Endothelial cell of umbilical vein (primary cell): ENCODE measurements around the gene CLOCK. TPM values are rescaled to one million over a fixed set of nuclear protein-coding genes. Genes with fewer than 3 reads are reported as not detected.

Source experiments
- BruUV-seq: library from RNA; stranded (reverse); fragments of 400-500 nt; replicated peaks from 2 replicates; lab custom pipeline; 2021; lab: Mats Ljungman, UMichigan
- CTCF ChIA-PET: fragments of 300-600, 350-600 bp; sonication (Branson Sonifier 250); formaldehyde crosslinking; loops from one replicate; lab custom pipeline; 2021; ENCODE audit warnings: antibody characterized with exemption, inconsistent platforms; lab: Charles Lee
- POLR2A ChIA-PET: fragments of 300-600, 350-600 bp; sonication (Branson Sonifier 250); formaldehyde crosslinking; loops from one replicate; lab custom pipeline; 2021; ENCODE audit warnings: antibody characterized with exemption, inconsistent platforms; lab: Charles Lee
- DNase-seq: peaks from one replicate; pipeline ENCODE4 v3.0.0-alpha.2; 2011; ENCODE audit warnings: low read depth, low spot score
- FAIRE-seq: peaks from 2 replicates; lab custom pipeline; 2011; peaks lifted over from hg19 to GRCh38; lab: Jason Lieb, UNC
- H2AFZ ChIP-seq: 2 replicates; pipeline ENCODE4 v1.6.0; 2012; ENCODE audit warnings: low read depth, low read length, control low read depth, inconsistent platforms
- H3K27ac ChIP-seq: 2 replicates; pipeline ENCODE4 v1.5.1; 2011; ENCODE audit warnings: low read depth, mild to moderate bottlenecking, control low read depth, low read length, moderate library complexity; ENCODE audit not compliant: insufficient read depth
- H3K27me3 ChIP-seq, 2 experiments: 2 replicates each; pipeline versions ENCODE4 v1.6.0 to v1.6.1; 2011; ENCODE audit warnings: low read length in 2 of 2, mixed read lengths in 1 of 2; ENCODE audit not compliant: control insufficient read depth in 2 of 2, insufficient read depth in 2 of 2
- H3K36me3 ChIP-seq, 2 experiments: 2 replicates in 1 of 2; 3 replicates in 1 of 2; pipeline ENCODE4 v1.5.1; 2011; ENCODE audit warnings: low read length in 2 of 2, mild to moderate bottlenecking in 1 of 2, moderate library complexity in 1 of 2; ENCODE audit not compliant: control insufficient read depth in 2 of 2, insufficient read depth in 2 of 2; ENCODE audit errors: extremely low read depth in 1 of 2
- H3K4me1 ChIP-seq: 3 replicates; pipeline ENCODE4 v1.5.1; 2011; ENCODE audit warnings: mild to moderate bottlenecking, low read length; ENCODE audit not compliant: control insufficient read depth, insufficient read depth; ENCODE audit errors: extremely low read depth
- H3K4me2 ChIP-seq: 2 replicates; pipeline ENCODE4 v1.6.1; 2011; ENCODE audit warnings: low read length, control low read depth, mixed read lengths; ENCODE audit not compliant: insufficient read depth
- H3K4me3 ChIP-seq, 3 experiments: fragments of 200-600 bp in 1 of 3; sonication (generic), shearing (Covaris generic) in 1 of 3; replicated peaks in 1 of 3; 2 replicates each; pipeline ENCODE4 v1.5.1; 2011 to 2016; ENCODE audit warnings: control low read depth in 3 of 3, low read length in 3 of 3, mild to moderate bottlenecking in 2 of 3, inconsistent platforms in 1 of 3, low read depth in 1 of 3, moderate library complexity in 1 of 3; ENCODE audit not compliant: insufficient read depth in 1 of 3
- H3K79me2 ChIP-seq: 2 replicates; pipeline ENCODE4 v1.6.0; 2012; ENCODE audit warnings: low read length, inconsistent platforms; ENCODE audit not compliant: control insufficient read depth, insufficient read depth
- H3K9ac ChIP-seq: replicated peaks from 2 replicates; pipeline ENCODE3; 2011; ENCODE audit warnings: low read length, control low read depth; ENCODE audit not compliant: insufficient read depth; ENCODE audit errors: extremely low read depth
- H3K9me1 ChIP-seq: replicated peaks from 3 replicates; pipeline ENCODE4 v1.6.0; 2011; ENCODE audit warnings: mild to moderate bottlenecking, low read length; ENCODE audit not compliant: control insufficient read depth, insufficient read depth; ENCODE audit errors: extremely low read depth
- H3K9me3 ChIP-seq: replicated peaks from 2 replicates; pipeline ENCODE4 v1.5.1; 2012; ENCODE audit warnings: low read length, inconsistent platforms; ENCODE audit not compliant: control insufficient read depth, insufficient read depth
- H4K20me1 ChIP-seq: replicated peaks from 2 replicates; pipeline ENCODE3; 2011; ENCODE audit warnings: mild to moderate bottlenecking, low read length; ENCODE audit not compliant: control insufficient read depth, insufficient read depth; ENCODE audit errors: extremely low read depth
- EZH2 ChIP-seq: IDR thresholded peaks from 2 replicates; pipeline ENCODE4 v1.6.1; 2012; ENCODE audit warnings: borderline replicate concordance, low read depth, mild to moderate bottlenecking, moderate library complexity, low read length, inconsistent platforms; ENCODE audit not compliant: severe bottlenecking
- FOS ChIP-seq: IDR thresholded peaks from 2 replicates; pipeline ENCODE4 v1.6.1; 2011; ENCODE audit warnings: mild to moderate bottlenecking, low read length, moderate library complexity, borderline replicate concordance; ENCODE audit not compliant: insufficient read depth
- GATA2 ChIP-seq: IDR thresholded peaks from 2 replicates; pipeline ENCODE4 v1.7.0; 2011; ENCODE audit warnings: low read depth, mild to moderate bottlenecking, moderate library complexity, mixed read lengths, low read length; ENCODE audit not compliant: insufficient read length, insufficient read depth
- JUN ChIP-seq: IDR thresholded peaks from 2 replicates; pipeline ENCODE4 v1.6.1; 2011; ENCODE audit warnings: borderline replicate concordance, low read depth; ENCODE audit not compliant: insufficient read length, insufficient read depth
- MAX ChIP-seq: IDR thresholded peaks from 2 replicates; pipeline ENCODE4 v1.6.1; 2011; ENCODE audit not compliant: insufficient read depth, insufficient read length
- MYC ChIP-seq: IDR thresholded peaks from one replicate; pipeline ENCODE4 v1.6.1; 2011; ENCODE audit warnings: mild to moderate bottlenecking, low read depth, low read length
- POLR2A ChIP-seq: IDR thresholded peaks from 2 replicates; pipeline ENCODE4 v1.6.1; 2012; ENCODE audit warnings: low read depth, mild to moderate bottlenecking, control low read depth, low read length
- POLR2AphosphoS5 ChIP-seq: IDR thresholded peaks from 2 replicates; pipeline ENCODE4 v1.6.1; 2012; ENCODE audit warnings: low read depth, mild to moderate bottlenecking, control low read depth, low read length, moderate library complexity; ENCODE audit not compliant: insufficient read depth
- dilution Hi-C: fragments of 300-500 bp; cut with MboI; formaldehyde crosslinking; loops from one replicate; pipeline ENCODE4 v1.15.0; 2019; ENCODE audit warnings: low sequenced_read_pairs; ENCODE audit not compliant: extremely low pct_ligation_motif_present
- intact Hi-C: fragments of 100-400 bp; cut with micrococcal nuclease; formaldehyde crosslinking; loops from one replicate; pipeline ENCODE4 v1.10.0; 2022
- polyA plus RNA-seq, 4 experiments: library from polyadenylated mRNA; depleted of rRNA in 3 of 4; stranded (reverse) in 3 of 4; unstranded in 1 of 4; fragments of >200 nt; gene quantifications; 2 replicates each; pipeline versions ENCODE4 v1.2.1 to v1.2.3, GENCODE V29; 2011 to 2012; ENCODE audit warnings: missing spikeins in 1 of 4
- total RNA-seq: library from RNA; stranded (reverse); gene quantifications from 2 replicates; pipeline ENCODE4 v1.2.3, GENCODE V29; 2021
- TF ChIP-seq, protein P1 (sequence below), 2 donors: IDR thresholded peaks; 1 replicate in 1 of 2; 2 replicates in 1 of 2; pipeline ENCODE4 v1.5.1; 2011; ENCODE audit warnings: low read length in 2 of 2, mild to moderate bottlenecking in 2 of 2, moderate library complexity in 2 of 2, control low read depth in 1 of 2, inconsistent platforms in 1 of 2, low read depth in 1 of 2; ENCODE audit not compliant: insufficient read depth in 1 of 2; ENCODE audit errors: extremely low read depth in 1 of 2

The CLOCK gene
- total and polyA plus RNA-seq, 2 donors (not counting 3 experiments of a cell fraction or from before 2014, with no cell fraction given), result 7.5 to 23.8 TPM

DNA sequence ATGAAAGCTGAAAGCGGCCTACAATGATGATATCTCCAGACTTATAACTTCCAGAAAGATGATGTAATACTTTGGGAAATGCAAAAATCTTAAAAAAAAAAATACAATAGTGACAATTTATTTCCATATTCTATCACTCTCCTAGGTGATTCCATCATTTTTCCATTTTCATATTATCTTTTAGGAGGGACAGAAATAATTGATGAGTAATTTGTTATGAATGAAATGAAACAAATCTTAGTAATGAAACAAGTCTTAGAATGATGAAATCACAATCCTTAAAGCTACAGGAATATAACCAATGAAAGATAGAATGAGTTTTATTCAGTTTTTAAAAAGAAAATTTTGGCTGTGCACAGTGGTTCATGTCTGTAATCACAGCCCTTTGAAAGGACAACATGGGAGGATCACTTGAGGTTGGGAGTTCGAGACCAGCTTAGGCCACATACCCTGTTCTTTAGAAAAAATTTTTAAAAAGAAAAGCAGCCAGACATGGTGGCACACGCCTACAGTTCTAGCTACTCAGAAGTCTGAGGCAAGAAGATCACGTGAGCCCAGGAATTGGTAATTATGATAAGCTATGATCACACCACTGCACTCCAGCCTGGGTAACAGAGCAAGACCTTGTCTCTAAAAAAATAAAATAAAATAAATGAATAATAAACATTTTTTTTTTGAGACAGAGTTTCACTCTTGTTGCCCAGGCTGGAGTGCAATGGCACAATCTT is 21.7 kb downstream of the CLOCK start:
- POLR2A ChIA-PET, result interaction anchor here (0.8 kb wide), 1 partner anchor 14 kb away, joined by 3 read pairs; no protein-coding TSS in a partner anchor
- H3K27me3 ChIP-seq, result no peaks in the 10 kb centered on the region
- FAIRE-seq (no peak), DNase-seq (no peak)
- no peak for TF ChIP-seq FOS
- no peak for TF ChIP-seq MYC
- TF ChIP-seq, protein P1, sequence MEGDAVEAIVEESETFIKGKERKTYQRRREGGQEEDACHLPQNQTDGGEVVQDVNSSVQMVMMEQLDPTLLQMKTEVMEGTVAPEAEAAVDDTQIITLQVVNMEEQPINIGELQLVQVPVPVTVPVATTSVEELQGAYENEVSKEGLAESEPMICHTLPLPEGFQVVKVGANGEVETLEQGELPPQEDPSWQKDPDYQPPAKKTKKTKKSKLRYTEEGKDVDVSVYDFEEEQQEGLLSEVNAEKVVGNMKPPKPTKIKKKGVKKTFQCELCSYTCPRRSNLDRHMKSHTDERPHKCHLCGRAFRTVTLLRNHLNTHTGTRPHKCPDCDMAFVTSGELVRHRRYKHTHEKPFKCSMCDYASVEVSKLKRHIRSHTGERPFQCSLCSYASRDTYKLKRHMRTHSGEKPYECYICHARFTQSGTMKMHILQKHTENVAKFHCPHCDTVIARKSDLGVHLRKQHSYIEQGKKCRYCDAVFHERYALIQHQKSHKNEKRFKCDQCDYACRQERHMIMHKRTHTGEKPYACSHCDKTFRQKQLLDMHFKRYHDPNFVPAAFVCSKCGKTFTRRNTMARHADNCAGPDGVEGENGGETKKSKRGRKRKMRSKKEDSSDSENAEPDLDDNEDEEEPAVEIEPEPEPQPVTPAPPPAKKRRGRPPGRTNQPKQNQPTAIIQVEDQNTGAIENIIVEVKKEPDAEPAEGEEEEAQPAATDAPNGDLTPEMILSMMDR (IDR thresholded peaks at IDR 0.05; ENCODE audit: extremely low read depth in 1 of 2, insufficient read depth in 1 of 2, low read depth in 1 of 2, low read length in 2 of 2), result no peak
- TF ChIP-seq EZH2, result no peak
- TF ChIP-seq MAX, result no peak
- TF ChIP-seq POLR2AphosphoS5, result no peak
- TF ChIP-seq GATA2, result no peak
- TF ChIP-seq POLR2A, result no peak
- no peak for TF ChIP-seq JUN
- BruUV-seq, result no TSS peak
- peaks cover 42% of the 10 kb centered on the region for H3K79me2 ChIP-seq
- H3K4me3 ChIP-seq, result no peak overlapping the region
- no peak overlapping the region for H3K4me2 ChIP-seq
- no peaks in the 10 kb centered on the region for H3K9me1 ChIP-seq
- no peak overlapping the region for H2AFZ ChIP-seq
- H3K4me1 ChIP-seq, result no peaks in the 10 kb centered on the region
- H3K9ac ChIP-seq, result no peak overlapping the region
- H3K9me3 ChIP-seq, result no peaks in the 10 kb centered on the region
- H3K36me3 ChIP-seq, result no peaks in the 10 kb centered on the region
- CTCF ChIA-PET, result no interaction called here
- dilution Hi-C loops, result no loop called here
- H3K27ac ChIP-seq, result no peak overlapping the region
- peaks cover 3% of the 10 kb centered on the region for H4K20me1 ChIP-seq
- intact Hi-C loops, result no loop called here
